HepG2 (cell line): ENCODE results near the gene REPIN1. TPM values are rescaled to one million over a fixed set of nuclear protein-coding genes. Genes with fewer than 3 reads are reported as not detected.

Experiments used
- ARNTL ChIP-seq: sonication (generic); formaldehyde crosslinking; IDR thresholded peaks from 2 replicates; pipeline ENCODE4 v1.4.0; 2020; ENCODE audit warnings: mild to moderate bottlenecking, missing genetic modification reagents
- ATF3 ChIP-seq: sonication (generic); formaldehyde crosslinking; IDR thresholded peaks from 2 replicates; pipeline ENCODE4 v1.4.0; 2020; ENCODE audit warnings: missing genetic modification reagents
- BCLAF1 ChIP-seq: fragments of 450-650 bp; IDR thresholded peaks from 2 replicates; pipeline ENCODE4 v1.6.1; 2017; ENCODE audit warnings: mild to moderate bottlenecking
- FIP1L1 ChIP-seq: fragments of 200-400 bp; formaldehyde crosslinking; IDR thresholded peaks from 2 replicates; pipeline ENCODE4 v1.6.1; 2018; ENCODE audit warnings: low read depth, mild to moderate bottlenecking, low read length, moderate library complexity, borderline replicate concordance; ENCODE audit not compliant: insufficient read depth
- GATAD1 ChIP-seq: IDR thresholded peaks from 2 replicates; pipeline ENCODE4 v1.6.1; 2016; ENCODE audit warnings: missing genetic modification reagents, missing compliant biosample characterization
- GTF3A ChIP-seq: sonication (generic); formaldehyde crosslinking; conservative IDR thresholded peaks from 2 replicates; pipeline ENCODE4 v1.4.0; 2020; ENCODE audit warnings: mild to moderate bottlenecking, missing genetic modification reagents
- HMGXB4 ChIP-seq, 2 experiments: sonication (generic) in 1 of 2; formaldehyde crosslinking in 1 of 2; IDR thresholded peaks; 2 replicates each; pipeline versions ENCODE4 v1.4.0 to v1.6.1; 2018 to 2020; ENCODE audit warnings: missing genetic modification reagents in 2 of 2, borderline replicate concordance in 1 of 2, low read depth in 1 of 2, mild to moderate bottlenecking in 1 of 2, missing biosample characterization in 1 of 2
- HOXA7 ChIP-seq: sonication (generic); formaldehyde crosslinking; IDR thresholded peaks from 2 replicates; pipeline ENCODE4 v1.8.1; 2022; ENCODE audit warnings: mild to moderate bottlenecking, missing genetic modification reagents, moderate library complexity
- JDP2 ChIP-seq: sonication (generic); formaldehyde crosslinking; IDR thresholded peaks from 2 replicates; pipeline ENCODE4 v1.8.1; 2022; ENCODE audit warnings: missing genetic modification reagents, borderline replicate concordance
- PHF8 ChIP-seq: sonication (generic); formaldehyde crosslinking; IDR thresholded peaks from 2 replicates; pipeline ENCODE4 v1.5.0; 2020; ENCODE audit warnings: missing genetic modification reagents
- RFXANK ChIP-seq: IDR thresholded peaks from 2 replicates; pipeline ENCODE4 v1.6.1; 2016
- SP140L ChIP-seq: sonication (generic); formaldehyde crosslinking; IDR thresholded peaks from 2 replicates; pipeline ENCODE4 v1.4.0; 2020; ENCODE audit warnings: missing genetic modification reagents, borderline replicate concordance
- ZBTB39 ChIP-seq: sonication (generic); formaldehyde crosslinking; IDR thresholded peaks from 2 replicates; pipeline ENCODE4 v1.5.0; 2020; ENCODE audit warnings: missing genetic modification reagents
- ZBTB44 ChIP-seq: sonication (generic); formaldehyde crosslinking; IDR thresholded peaks from 2 replicates; pipeline ENCODE4 v1.4.0; 2020; ENCODE audit warnings: missing genetic modification reagents
- ZMAT3 ChIP-seq: sonication (generic); formaldehyde crosslinking; conservative IDR thresholded peaks from 2 replicates; pipeline ENCODE4 v1.7.0; 2021; ENCODE audit warnings: missing genetic modification reagents
- ZNF282 ChIP-seq: fragments of 450-650 bp; IDR thresholded peaks from 2 replicates; pipeline ENCODE4 v1.6.1; 2018; ENCODE audit not compliant: partially characterized antibody
- ZNF33B ChIP-seq: sonication (generic); formaldehyde crosslinking; IDR thresholded peaks from 2 replicates; pipeline ENCODE4 v1.5.1; 2020; ENCODE audit warnings: mild to moderate bottlenecking, missing genetic modification reagents
- ZNF672 ChIP-seq: sonication (generic); formaldehyde crosslinking; IDR thresholded peaks from 2 replicates; pipeline ENCODE4 v1.8.1; 2022; ENCODE audit warnings: missing genetic modification reagents
- polyA plus RNA-seq, 8 experiments: library from polyadenylated mRNA; depleted of rRNA in 3 of 8; stranded (reverse) in 7 of 8; unstranded in 1 of 8; fragments of >200 nt; fragmentation: Illumina TruSeq in 4 of 8; extraction: Trizol in 4 of 8; gene quantifications; 2 replicates each; pipeline versions ENCODE4 v1.2.1 to v1.2.3, GENCODE V29; 2011 to 2016; ENCODE audit warnings: low read depth in 4 of 8, missing spikeins in 1 of 8, mixed read lengths in 1 of 8; ENCODE audit not compliant: insufficient read depth in 1 of 8
- total RNA-seq, 5 experiments: library from RNA; depleted of rRNA; stranded (reverse); fragments of >200 nt; fragmentation: Illumina TruSeq; extraction: Trizol; gene quantifications; 2 replicates each; pipeline ENCODE4 v1.2.3, GENCODE V29; 2016; ENCODE audit warnings: low read depth in 1 of 5

Gene REPIN1
- total and polyA plus RNA-seq, 2 of the 13 experiments (the other 11 are each of a cell fraction or from before 2014, with no cell fraction given), result 69.9 to 108 TPM

GRCh38 chr7:150404805-150405583 lies 36.4 kb downstream of the REPIN1 start (continued):
- peak; percentile 62; the same call in 1 of the 2 replicates for TF ChIP-seq ZMAT3 (CRISPR knock-in tag)
- TF ChIP-seq JDP2 (CRISPR knock-in tag), result no peak
- 0 out of 2 replicates have a peak, but pooled peaks have one; percentile 27 for TF ChIP-seq GTF3A (CRISPR knock-in tag)
- TF ChIP-seq PHF8 (CRISPR knock-in tag), result no peak
- no peak for TF ChIP-seq ZBTB39 (CRISPR knock-in tag)
- no peak for TF ChIP-seq RFXANK (CRISPR knock-in tag)
- peak; percentile 79 for TF ChIP-seq ARNTL (CRISPR knock-in tag)
- TF ChIP-seq ZBTB44 (CRISPR knock-in tag), result 0 out of 2 replicates have a peak, but pooled peaks have one; percentile 70
- no peak for TF ChIP-seq SP140L (CRISPR knock-in tag)
- TF ChIP-seq FIP1L1, result no peak
- TF ChIP-seq ZNF282, result no peak
- TF ChIP-seq ZNF672 (CRISPR knock-in tag), result no peak
- peak; percentile 9 for TF ChIP-seq ATF3
- TF ChIP-seq BCLAF1, result no peak
- no peak for TF ChIP-seq ZNF33B (CRISPR knock-in tag)
- no peak for TF ChIP-seq HOXA7 (CRISPR knock-in tag)
- TF ChIP-seq HMGXB4 (CRISPR knock-in tag; IDR thresholded peaks at IDR 0.05; ENCODE audit: borderline replicate concordance in 1 of 2, low read depth in 1 of 2), result peak in 1 of 2 experiments; percentile 92; a peak in 2 of 4 replicates
- TF ChIP-seq GATAD1 (CRISPR knock-in tag), result 0 out of 2 replicates have a peak, but pooled peaks have one; percentile 28
